Ovary (tissue), 9 donors: ENCODE data around the gene SLC26A11. TPM values are rescaled to one million over a fixed set of nuclear protein-coding genes. Genes with fewer than 3 reads are reported as not detected.
"Not testable (repeated sequence)": the region's sequence is repeated elsewhere in the genome, so short reads cannot be mapped to it uniquely, and the experiment has no call there.

Experiments used
- DNase-seq, 5 donors: peaks; one replicate each; pipeline ENCODE4 v3.0.0-alpha.2; 2019 to 2020
- H3K27ac ChIP-seq, 2 donors: fragments of 200-600 bp; one replicate each; pipeline versions ENCODE4 v1.5.1 to v1.8.0; 2019 to 2022
- H3K27me3 ChIP-seq: fragments of 200-600 bp; one replicate; pipeline ENCODE4 v1.8.0; 2022
- H3K36me3 ChIP-seq: fragments of 200-600 bp; sonication (generic); one replicate; pipeline ENCODE4 v1.5.1; 2019
- H3K4me1 ChIP-seq: one replicate; pipeline ENCODE4 v1.8.1; 2013; ENCODE audit warnings: mild to moderate bottlenecking, moderate library complexity; ENCODE audit not compliant: insufficient read depth
- H3K4me3 ChIP-seq: fragments of 200-600 bp; sonication (generic); one replicate; pipeline ENCODE4 v1.5.1; 2017
- H3K9me3 ChIP-seq, 2 donors: fragments of 200-600 bp in 1 of 2; sonication (generic) in 1 of 2; one replicate each; pipeline versions ENCODE4 v1.5.1 to v1.8.1; 2013 to 2019; ENCODE audit warnings: mild to moderate bottlenecking in 1 of 2, moderate library complexity in 1 of 2
- EP300 ChIP-seq: sonication (generic); formaldehyde crosslinking; IDR thresholded peaks from one replicate; pipeline ENCODE4 v1.6.1; 2017; ENCODE audit warnings: antibody characterized with exemption
- POLR2A ChIP-seq: fragments of 450-650 bp; IDR thresholded peaks from one replicate; pipeline ENCODE4 v1.6.1; 2017; ENCODE audit warnings: antibody characterized with exemption, mild to moderate bottlenecking, moderate library complexity
- WGBS, 3 donors: extraction: QIAGEN DNeasy Blood & Tissue Kit in 1 of 3; methylation state at CpG; one replicate each; pipeline versions ENCODE4 v1.1.5 to v1.1.7; 2013 to 2017; 5-methylcytosine and 5-hydroxymethylcytosine counted together
- intact Hi-C, 4 donors: fragments of 100-400 bp; cut with DNase I; formaldehyde crosslinking; loops; one replicate each; pipeline versions ENCODE4 v1.11.0 to v1.15.1; 2022 to 2023
- polyA plus RNA-seq, 2 donors: library from polyadenylated mRNA; stranded (reverse); fragments of 200-250 nt in 1 of 2; fragments of 350-450 nt in 1 of 2; fragmentation: Illumina TruSeq in 1 of 2; extraction: RNeasy Lipid Tissue Mini Kit (QIAGEN cat#74804) in 1 of 2; gene quantifications; one replicate each; pipeline ENCODE4 v1.2.3, GENCODE V29; 2013 to 2014
- total RNA-seq, 7 donors: library from RNA; depleted of rRNA in 2 of 7; stranded (reverse); fragments of >200 nt in 2 of 7; fragmentation: NEBNext Ultra II Directional in 3 of 7; extraction: Animal tissue kit (Norgen Biotek cat#: 25700) in 3 of 7; gene quantifications; one replicate each; pipeline versions ENCODE4 v1.1.0 to v1.2.4, GENCODE V29; 2016 to 2023
- TF ChIP-seq, protein P1 (sequence below), 3 donors: fragments of 450-650 bp in 2 of 3; fragments of 200-600 bp in 1 of 3; IDR thresholded peaks; one replicate each; pipeline versions ENCODE4 v1.5.1 to v1.8.0; 2016 to 2022; ENCODE audit warnings: antibody characterized with exemption in 3 of 3, mild to moderate bottlenecking in 1 of 3
- donor health status: DM: no; HTN: no; CAD: no; lungs with moderate emphysema.
- donor health status: DM: no; HTN: no; CAD: no.
- donor health status: Bipolar disorder and iron deficiency.
- donor health status: DM: yes; HTN: yes; CAD: no.
- donor health status: DM: no; HTN: no; CAD: no.
- donor health status: DM: yes; HTN: yes; CAD: no.

SLC26A11 gene
- total and polyA plus RNA-seq, 9 donors: 8.4 to 30.3 (median 22.8) TPM

- Histone ChIP-seq H3K27me3 (no peaks in the 10 kb centered on the region), H3K4me1 (no peaks in the 10 kb centered on the region), H3K4me3 (no peak overlapping the region), H3K27ac (no peak overlapping the region), H3K9me3 (no peaks in the 10 kb centered on the region), H3K36me3 (no peaks in the 10 kb centered on the region)
- intact Hi-C loops: no loop called here
- 83 to 89% (median 84%) methylated on average over 21 of the region's 21 CpGs for WGBS, 3 donors
- DNase-seq: no peak
- TF ChIP-seq EP300 (no peak), POLR2A (no peak)
- TF ChIP-seq, protein P1, sequence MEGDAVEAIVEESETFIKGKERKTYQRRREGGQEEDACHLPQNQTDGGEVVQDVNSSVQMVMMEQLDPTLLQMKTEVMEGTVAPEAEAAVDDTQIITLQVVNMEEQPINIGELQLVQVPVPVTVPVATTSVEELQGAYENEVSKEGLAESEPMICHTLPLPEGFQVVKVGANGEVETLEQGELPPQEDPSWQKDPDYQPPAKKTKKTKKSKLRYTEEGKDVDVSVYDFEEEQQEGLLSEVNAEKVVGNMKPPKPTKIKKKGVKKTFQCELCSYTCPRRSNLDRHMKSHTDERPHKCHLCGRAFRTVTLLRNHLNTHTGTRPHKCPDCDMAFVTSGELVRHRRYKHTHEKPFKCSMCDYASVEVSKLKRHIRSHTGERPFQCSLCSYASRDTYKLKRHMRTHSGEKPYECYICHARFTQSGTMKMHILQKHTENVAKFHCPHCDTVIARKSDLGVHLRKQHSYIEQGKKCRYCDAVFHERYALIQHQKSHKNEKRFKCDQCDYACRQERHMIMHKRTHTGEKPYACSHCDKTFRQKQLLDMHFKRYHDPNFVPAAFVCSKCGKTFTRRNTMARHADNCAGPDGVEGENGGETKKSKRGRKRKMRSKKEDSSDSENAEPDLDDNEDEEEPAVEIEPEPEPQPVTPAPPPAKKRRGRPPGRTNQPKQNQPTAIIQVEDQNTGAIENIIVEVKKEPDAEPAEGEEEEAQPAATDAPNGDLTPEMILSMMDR (IDR thresholded peaks at IDR 0.05): no peak
Measured at GRCh38 chr17:80253631-80254395, 33.6 kb downstream of the SLC26A11 start.

DNA sequence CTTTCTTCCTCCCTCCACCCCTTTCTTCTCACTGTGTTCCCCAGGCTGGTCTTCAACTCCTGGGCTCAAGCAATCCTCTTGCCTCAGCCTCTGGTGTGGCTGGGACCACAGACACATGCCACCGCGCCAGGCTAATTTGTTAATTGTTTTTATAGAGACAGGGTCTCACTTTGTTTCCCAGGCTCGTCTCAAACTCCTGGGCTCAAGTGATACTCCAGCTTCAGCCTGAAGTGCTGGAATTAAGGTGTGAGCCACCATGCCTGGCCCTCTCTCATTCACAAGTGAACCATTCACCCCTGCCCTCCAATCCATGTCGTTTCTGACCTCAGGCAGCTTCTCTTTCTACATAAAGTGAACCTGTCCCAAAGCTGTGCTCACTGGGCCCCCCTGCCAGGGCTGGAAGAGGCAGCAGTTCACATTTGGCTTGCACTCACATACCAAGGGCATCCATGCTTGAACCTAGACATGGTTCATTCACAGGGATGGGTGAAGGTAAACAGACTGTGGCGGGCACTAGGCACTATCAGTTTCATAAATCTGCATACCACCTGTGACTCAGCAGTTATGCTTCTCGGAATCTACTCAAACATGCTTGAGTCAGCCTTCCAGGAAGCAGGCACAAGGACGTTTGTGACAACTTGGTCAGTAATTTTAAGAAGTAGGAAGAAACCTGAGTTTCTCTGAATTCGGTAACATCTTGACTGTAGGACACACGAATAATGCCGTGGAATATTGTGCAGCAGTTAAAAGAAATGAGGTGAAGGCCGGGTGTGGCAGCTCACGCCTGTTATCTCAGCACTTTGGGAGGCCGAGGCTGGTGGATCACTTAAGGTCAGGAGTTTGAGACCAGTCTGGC lies 34.4 kb downstream of the SLC26A11 start:
- Histone ChIP-seq H3K4me3 (no peak overlapping the region), H3K27ac (no peak overlapping the region), H3K27me3 (no peaks in the 10 kb centered on the region), H3K36me3 (no peaks in the 10 kb centered on the region), H3K4me1 (no peaks in the 10 kb centered on the region), H3K9me3 (no peaks in the 10 kb centered on the region)
- DNase-seq: no peak
- 72 to 75% (median 74%) methylated on average over 13 of the region's 13 CpGs for WGBS, 3 donors
- intact Hi-C loops: no loop called here
- TF ChIP-seq, protein P1 (IDR thresholded peaks at IDR 0.05): no peak
- TF ChIP-seq POLR2A: no peak
- TF ChIP-seq EP300: no peak

DNA sequence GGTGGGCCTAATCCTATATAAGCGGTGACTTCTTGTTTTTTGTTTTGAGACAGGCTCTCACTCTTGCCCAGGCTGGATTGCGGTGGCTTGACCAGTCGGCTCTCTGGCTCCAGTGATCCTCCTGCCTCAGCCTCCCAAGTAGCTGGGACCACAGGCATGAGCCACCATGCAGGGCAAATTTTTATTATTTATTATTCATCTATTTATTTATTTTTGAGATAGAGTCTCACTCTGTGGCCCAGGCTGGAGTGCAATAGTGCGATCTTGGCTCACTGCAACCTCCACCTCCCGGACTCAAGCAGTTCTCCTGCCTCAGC lies 35.8 kb downstream of the SLC26A11 start:
- H3K4me1 ChIP-seq: no peaks in the 10 kb centered on the region
- no peaks in the 10 kb centered on the region for H3K27me3 ChIP-seq
- no peak overlapping the region for H3K4me3 ChIP-seq
- no peaks in the 10 kb centered on the region for H3K9me3 ChIP-seq
- H3K36me3 ChIP-seq: no peaks in the 10 kb centered on the region
- intact Hi-C loops: no loop called here
- WGBS, 3 donors: 93 to 96% (median 95%) methylated on average over 5 of the region's 5 CpGs
- no peak overlapping the region for H3K27ac ChIP-seq
- TF ChIP-seq POLR2A (no peak), EP300 (no peak)
- TF ChIP-seq, protein P1 (IDR thresholded peaks at IDR 0.05): no peak
- DNase-seq: no peak

DNA sequence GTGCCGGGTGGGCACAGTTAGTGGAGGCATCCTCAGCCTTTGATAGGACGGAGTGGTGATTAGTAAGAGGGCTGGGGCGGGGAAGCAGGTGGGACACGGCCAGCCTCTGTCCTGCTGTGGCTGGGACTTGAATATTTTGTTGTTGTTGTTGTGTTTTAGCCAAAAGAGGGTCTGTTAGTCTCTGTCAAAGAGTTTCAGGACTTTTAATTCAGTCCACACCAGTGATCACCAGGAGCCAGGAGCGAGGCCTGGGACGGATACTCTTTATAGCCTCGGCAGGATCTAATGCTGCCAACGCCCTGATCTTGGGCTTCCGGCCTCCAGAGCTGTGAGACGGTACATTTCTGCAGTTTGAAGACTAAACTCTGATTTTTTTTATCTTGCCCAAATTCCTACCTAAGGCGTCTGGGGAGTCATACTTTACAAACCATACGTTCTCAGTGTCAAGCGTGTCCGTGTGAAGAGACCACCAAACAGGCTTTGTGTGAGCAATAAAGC lies 37.5 kb downstream of the SLC26A11 start:
- no peak for DNase-seq
- no peaks in the 10 kb centered on the region for H3K9me3 ChIP-seq
- H3K4me3 ChIP-seq: no peak overlapping the region
- H3K27ac ChIP-seq: no peak overlapping the region
- peaks cover 3% of the 10 kb centered on the region for H3K4me1 ChIP-seq
- no peaks in the 10 kb centered on the region for H3K27me3 ChIP-seq
- WGBS, 3 donors: 75 to 82% (median 81%) methylated on average over 14 of the region's 14 CpGs
- intact Hi-C loops: no loop called here
- TF ChIP-seq POLR2A: no peak
- TF ChIP-seq EP300: no peak
- TF ChIP-seq, protein P1 (IDR thresholded peaks at IDR 0.05): no peak
- H3K36me3 ChIP-seq: no peaks in the 10 kb centered on the region

GRCh38 chr17:80258296-80258695 lies 38.1 kb downstream of the SLC26A11 start:
- intact Hi-C loops, H3K36me3 ChIP-seq, H3K4me1 ChIP-seq, DNase-seq, H3K9me3 ChIP-seq, H3K27ac ChIP-seq, H3K4me3 ChIP-seq, H3K27me3 ChIP-seq: not testable (repeated sequence)
- 90 to 93% (median 92%) methylated on average over 2 of the region's 2 CpGs for WGBS, 3 donors
